GM18519 (cell line): ENCODE data around the gene FOXK2.
"Not testable (repeated sequence)": the region's sequence is repeated elsewhere in the genome, so short reads cannot be mapped to it uniquely, and the experiment has no call there.

Source experiments
- ATAC-seq: cut with Tn5 transposase; IDR thresholded peaks from one replicate; pipeline ENCODE4 v1.9.1; 2021; ENCODE audit warnings: mild to moderate bottlenecking, moderate library complexity; ENCODE audit not compliant: unreplicated experiment, low FRiP score

Gene FOXK2

DNA sequence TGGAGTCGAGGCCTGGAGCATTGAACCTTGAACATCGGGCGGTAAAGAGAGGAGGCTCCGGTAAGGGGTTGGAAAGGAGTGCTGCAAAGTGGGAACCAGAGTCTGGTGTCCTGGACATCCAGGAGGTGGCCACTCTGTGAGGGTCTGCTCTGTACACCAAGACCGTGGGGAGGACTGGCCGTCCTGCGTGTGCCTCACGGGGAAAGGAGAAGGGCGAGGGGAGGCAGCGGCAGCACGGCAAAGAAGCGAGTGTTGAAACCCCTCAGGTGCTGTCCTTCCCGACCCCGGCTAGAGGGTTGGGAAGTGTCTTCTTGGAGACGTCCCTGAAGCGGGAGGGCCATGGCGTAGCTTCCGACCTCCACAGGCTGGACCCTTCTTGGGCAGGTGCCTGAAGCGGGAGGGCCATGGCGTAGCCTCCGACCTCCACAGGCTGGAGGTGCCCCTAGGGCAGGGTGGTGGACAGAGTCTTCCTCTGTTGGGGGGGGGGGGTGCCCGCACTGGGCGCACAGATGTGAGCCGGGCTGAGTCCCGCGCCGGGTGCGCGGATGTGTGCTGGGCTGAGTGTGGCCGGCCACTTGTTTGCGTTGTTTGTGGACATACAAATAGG lies 42.0 kb downstream of the FOXK2 start:
- no peak for ATAC-seq

DNA sequence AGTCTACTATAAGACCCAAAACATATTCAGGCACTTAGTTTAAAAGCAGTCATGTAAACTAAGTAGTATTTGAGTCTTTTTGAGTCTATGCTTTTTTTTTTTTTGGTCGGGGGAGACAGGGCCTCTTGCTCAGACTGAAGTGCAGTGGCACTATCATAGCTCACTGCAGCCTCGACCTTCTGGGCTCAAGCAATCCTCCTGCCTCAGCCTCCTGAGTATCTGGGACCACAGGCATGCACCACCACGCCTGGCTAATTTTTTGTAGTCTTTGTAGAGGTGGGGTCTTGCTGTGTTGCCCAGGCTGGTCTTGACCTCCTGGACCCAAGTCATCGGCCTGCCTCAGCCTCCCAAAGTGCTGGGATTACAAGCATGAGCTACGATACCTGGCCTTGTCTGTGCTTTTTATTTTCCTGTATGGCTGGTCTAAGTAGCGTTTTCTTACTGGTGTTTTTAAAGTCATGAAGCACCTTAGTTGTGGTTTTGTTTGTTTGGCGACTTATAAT lies 43.2 kb downstream of the FOXK2 start:
- ATAC-seq: not testable (repeated sequence)

DNA sequence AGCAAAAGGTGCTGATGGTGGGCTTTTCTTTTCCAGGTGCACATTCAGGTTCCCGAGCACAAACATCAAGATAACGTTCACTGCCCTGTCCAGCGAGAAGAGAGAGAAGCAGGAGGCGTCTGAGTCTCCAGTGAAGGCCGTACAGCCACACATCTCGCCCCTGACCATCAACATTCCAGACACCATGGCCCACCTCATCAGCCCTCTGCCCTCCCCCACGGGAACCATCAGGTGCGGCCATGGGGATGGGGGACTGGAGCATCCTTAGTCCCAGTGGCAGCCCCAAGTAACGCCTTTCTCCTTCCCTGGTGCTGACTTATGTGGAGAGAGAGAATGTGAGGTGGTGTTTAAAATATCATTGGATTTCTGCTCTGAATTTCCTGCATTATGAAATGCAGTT lies 43.8 kb downstream of the FOXK2 start:
- ATAC-seq: no peak

DNA sequence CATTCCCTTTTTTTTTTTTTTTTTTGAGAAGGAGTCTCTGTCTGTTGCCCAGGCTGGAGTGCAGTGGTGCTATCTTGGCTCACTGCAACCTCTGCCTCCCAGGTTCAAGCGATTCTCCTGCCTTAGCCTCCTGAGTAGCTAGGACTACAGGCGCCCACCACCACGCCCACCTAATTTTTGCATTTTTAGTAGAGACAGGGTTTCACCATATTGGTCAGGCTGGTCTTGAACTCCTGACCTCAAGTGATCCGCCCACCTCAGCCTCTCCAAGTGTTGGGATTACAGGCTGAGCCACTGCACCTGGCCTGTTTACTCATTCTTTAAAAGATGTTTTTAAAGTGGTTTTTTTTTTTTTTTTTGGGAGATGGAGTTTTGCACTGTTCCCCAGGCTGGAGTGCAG lies 44.2 kb downstream of the FOXK2 start:
- ATAC-seq: not testable (repeated sequence)

DNA sequence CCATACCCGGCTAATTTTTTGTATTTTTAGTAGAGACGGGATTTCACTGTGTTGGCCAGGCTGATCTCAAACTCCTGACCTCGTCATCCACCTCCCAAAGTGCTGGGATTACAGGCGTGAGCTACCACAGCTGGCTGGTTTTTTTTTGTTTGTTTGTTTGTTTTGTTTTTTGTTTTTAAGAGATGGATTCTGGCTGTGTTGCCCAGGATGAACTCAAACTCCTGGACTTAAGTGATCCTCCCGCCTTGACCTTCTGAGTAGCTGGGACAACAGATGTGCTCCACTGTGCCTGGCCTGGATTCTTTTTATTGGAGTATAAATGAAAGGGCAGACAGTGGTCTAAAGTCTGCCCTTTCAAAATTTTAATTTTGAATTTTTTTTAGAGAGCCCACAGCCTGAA lies 44.7 kb downstream of the FOXK2 start:
- no peak for ATAC-seq

DNA sequence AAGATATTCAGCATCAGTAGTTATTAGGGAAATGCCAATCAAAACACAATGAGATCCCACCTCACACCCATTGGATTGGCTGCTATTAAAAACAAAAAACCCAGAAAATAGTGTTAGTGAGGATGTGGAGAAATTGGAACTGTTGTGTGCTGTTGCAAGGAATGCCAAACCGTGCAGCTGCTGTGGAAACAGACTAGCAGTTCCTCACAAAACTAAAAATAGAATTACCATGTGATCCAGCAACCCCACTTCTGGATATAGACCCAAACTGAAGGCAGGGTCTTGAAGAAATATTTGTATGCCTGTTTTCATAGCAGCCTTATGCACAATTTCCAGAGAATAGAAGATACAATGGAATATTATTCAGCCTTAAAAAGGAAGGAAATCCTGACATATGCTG lies 46.0 kb downstream of the FOXK2 start:
- no peak for ATAC-seq

DNA sequence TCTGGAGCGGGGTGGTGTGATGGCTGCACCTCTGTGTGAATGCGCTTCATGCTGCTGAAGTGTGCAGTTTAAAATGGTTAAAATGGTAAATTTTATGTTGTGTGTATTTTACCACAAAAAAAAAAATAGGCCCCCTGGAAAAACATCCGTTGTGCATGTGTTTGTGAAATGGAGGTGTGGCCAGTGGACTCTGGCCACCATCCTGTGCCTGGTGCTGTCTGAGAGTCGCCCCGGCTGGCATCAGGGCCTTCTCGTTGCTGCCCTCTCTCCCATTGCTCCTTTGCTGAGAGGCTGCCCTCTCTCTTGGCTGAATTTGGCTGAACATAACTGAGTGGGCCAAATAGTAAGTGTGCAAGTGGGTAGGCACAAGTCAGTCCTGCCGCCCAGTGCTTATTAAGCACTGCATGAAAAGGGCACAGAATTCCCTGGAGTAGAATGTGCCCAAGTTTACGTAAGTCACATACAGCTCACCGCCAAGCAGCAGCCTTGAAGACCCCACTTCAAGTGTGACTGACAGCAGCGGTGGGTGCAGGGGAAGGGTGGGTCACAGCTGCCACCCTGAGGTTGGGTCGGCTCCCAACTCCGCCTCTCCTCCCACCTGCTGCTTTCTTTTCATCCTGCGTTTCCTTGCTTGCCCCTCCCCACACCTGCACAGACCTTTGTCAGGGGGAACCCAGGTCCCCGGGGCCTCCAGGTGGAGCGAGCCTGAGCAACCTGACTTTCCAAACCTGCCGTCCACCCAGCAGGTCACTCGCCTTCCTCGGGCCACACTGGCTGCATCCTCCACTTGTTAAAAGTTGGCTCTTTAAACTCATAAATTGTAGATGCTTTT lies 46.8 kb downstream of the FOXK2 start:
- ATAC-seq: no peak

DNA sequence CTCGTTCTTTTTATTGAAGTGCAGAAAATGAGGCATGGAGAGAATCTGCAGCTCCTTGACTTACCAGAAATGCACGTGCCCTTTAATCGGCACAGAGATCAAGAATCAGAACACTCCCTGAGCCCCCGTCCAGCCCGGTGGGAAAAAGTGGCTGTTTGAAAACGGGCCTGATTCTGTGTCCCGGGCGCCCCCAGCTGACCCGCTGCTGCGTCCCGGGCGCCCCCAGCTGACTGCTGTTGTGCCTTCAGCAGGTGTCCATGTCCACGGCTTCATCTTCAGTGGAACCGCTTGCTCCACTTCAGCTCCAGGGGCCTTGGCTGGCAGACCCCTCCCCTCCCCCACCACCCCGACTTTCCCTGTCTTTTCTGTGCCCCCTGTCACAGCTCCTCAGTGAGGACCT lies 47.8 kb downstream of the FOXK2 start:
- no peak for ATAC-seq

DNA sequence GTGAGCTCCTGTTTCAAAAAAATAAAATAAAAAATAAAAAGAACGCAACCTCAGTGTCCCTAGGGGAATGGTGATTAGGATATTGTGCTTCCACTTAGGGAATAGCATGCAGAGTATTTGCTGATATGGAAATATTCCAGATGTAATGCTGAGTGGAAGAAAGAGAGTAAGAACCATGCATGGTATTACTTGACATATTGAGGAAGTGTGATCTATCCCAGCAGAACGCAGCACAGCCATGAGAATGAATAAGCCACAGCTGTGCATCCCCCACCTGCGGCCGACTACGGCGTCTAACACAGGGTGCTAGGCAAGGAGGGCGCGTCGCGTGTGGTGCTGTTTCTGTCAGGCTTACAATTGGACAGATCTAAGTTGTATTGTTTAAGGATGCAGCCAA lies 49.5 kb downstream of the FOXK2 start:
- no peak for ATAC-seq

DNA sequence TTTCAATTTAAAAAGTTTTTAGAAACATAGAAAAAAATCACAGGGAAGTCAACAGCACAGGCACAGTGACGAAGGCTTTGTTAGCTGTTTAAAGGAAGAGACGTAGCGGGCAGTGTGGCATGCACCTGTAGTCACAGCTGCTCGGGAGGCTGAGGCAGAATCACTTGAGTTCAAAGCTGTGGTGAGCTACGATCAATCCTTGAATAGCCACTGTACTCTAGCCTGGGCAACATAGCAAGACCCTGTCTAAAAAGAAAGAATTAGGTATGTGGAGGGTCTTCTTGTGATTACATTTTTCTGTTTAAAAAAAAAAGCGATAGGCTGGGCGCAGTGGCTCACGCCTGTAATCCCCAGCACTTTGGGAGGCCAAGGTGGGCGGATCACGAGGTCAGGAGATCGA lies 50.1 kb downstream of the FOXK2 start:
- no peak for ATAC-seq

DNA sequence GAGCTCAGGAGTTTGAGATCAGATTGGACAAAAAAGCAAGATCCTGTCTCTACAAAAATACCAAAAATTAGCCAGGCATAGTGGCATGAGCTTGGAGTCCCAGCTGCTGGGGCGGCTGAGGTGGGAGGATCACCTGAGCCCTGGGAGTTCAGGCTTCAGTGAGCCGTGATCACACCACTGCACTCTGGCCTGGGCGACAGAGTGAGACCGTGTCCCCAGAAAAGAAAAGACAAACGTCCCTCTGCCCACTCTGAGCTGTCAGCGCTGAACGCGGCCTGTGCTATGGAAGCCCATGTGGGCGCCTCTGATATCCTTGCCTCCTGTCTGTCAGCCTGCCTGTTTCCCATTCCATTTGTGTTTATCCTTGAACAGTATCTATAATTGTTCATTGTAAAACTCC lies 50.7 kb downstream of the FOXK2 start:
- ATAC-seq: no peak

DNA sequence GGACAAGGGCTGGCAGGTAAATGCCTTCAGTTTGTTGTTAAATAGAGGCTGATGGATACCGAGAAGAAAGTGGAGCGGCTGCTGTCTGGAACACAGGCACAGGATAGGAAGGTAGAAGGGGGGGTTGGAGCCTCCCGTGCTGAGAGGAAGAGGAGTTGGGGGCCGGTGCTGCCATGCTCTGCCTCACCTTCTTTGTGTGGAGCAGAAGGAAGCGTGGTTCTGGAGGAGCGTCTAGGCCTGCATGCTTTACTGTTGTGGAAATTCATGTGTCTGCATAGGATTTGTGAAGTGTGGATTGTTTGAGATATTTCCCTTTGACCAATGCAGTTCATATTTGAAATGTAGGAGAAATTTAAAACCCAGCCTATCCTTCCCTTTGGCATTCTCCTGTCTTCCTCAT lies 52.3 kb downstream of the FOXK2 start:
- ATAC-seq: no peak

DNA sequence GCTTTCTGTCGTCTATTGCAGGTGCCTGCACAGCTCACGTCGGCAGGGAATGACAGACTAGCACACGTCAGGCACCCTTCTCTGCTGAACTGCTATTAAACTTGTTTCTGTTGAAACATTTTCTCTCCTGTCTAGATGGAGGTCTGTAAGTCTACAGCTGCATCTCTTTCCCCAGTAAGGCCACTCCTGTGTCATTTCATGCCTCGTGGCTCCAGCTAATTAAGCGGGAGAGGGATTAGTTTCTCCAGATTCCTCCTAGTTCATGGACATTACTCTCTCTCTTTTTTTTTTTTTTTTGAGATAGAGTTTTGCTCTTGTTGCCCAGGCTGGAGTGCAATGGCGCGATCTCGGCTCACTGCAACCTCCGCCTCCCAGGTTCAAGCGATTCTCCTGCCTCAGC lies 54.5 kb downstream of the FOXK2 start:
- no peak for ATAC-seq

DNA sequence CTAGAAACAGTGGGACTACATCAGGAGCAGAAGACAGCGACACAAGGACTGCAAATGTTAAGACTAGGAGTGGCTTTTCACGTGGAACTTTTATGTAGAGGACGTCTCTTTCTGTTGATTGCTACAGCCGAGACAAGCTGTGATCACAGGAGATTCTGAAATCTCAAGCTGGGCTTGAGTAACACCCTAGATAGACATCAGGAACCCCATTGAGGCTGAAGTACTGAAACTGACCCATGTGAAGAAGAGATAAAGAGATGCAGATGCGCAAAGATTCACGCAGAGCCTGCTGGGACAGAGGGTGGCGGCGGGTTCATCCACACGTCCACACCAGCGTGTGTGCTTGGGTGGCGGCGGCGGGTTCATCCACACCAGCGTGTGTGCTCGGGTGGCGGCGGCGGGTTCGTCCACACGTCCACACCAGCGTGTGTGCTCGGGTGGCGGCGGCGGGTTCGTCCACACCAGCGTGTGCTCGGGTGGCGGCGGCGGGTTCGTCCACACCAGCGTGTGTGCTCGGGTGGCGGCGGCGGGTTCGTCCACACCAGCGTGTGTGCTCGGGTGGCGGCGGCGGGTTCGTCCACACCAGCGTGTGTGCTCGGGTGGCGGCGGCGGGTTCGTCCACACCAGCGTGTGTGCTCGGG lies 56.2 kb downstream of the FOXK2 start:
- ATAC-seq: not testable (repeated sequence)

DNA sequence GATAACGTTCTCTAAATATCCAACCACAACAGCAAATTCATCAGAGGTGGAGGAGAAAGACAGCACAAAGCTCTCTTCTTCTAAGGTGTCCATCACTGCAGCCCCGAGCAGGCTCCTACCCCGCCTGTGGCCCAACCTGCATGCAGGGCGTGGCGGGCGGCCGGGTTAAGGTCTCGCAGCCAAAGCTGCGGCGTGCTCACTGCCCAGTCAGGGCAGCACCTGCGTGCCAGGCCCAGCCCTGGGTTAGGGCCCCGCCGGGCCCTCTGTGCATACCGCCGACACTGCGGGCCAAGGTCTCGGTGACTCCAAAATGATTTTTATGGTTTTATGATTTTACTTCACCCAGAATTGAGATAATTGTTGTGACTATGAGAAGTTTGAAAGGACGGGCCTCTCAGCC lies 57.8 kb downstream of the FOXK2 start:
- no peak for ATAC-seq

DNA sequence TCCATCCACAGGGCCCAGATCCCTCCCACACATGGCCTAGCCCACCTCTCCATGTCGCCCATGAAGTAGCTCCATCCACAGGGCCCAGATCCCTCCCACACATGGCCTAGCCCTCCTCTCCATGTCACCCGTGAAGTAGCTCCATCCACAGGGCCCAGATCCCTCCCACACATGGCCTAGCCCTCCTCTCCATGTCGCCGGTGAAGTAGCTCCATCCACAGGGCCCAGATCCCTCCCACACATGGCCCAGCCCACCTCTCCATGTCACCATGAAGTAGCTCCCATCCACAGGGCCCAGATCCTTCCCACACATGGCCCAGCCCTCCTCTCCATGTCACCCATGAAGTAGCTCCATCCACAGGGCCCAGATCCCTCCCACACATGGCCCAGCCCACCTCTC lies 60.4 kb downstream of the FOXK2 start:
- not testable (repeated sequence) for ATAC-seq

DNA sequence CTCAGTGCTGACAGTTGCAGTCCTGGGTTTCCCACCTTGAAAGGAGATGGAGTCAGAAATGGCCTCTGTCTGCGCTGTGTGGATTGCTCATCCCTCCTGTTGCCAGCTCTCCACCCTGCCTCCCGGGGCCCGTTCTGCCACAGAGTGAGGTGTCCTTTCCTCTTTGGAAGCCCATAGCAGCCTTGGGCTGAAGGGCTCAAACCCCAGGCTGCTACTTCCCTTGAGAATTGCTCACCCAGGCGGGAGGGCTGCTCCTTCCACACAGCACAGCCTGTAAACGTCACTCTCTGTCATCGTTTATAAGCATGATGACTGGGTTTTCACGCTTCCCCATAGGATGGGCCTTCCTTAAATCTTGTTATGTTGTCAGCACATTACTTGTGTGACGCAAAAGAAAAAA lies 62.7 kb downstream of the FOXK2 start:
- no peak for ATAC-seq

DNA sequence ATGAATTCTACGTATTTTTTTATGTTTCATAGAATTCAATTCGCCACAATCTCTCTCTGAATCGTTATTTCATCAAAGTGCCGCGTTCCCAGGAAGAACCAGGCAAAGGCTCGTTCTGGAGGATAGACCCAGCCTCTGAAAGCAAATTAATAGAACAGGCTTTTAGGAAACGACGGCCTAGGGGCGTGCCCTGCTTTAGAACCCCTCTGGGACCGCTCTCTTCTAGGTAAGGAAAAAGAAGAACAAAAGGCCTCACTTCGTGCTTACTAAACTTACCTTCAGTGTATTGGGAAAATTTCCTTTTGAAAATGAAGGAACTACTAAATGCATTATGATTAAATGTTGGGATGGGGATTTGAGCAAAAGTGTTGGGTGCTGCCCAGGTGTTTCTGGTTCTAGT lies 63.2 kb downstream of the FOXK2 start:
- ATAC-seq: no peak

DNA sequence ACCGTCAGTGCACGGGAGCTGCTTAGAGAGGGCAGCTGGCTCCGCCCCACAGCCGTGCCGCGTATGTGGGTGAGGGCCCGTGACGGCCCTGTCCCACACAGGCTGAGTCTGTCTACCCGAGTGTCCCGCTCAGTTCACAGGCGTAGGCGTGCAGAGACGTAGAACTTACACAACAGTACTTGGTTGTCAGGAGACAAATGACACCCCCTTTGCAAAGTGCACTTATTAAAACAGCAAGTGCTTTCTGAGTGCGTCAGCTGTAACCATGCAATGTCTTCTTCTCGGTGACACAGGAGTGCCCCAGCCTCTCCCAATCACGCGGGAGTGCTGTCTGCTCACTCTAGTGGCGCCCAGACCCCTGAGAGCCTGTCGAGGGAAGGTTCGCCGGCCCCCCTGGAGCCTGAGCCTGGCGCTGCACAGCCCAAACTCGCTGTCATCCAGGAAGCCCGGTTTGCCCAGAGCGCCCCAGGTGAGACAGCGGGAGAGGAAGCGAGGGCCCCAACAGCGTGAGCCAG lies 64.2 kb downstream of the FOXK2 start:
- ATAC-seq: no peak

DNA sequence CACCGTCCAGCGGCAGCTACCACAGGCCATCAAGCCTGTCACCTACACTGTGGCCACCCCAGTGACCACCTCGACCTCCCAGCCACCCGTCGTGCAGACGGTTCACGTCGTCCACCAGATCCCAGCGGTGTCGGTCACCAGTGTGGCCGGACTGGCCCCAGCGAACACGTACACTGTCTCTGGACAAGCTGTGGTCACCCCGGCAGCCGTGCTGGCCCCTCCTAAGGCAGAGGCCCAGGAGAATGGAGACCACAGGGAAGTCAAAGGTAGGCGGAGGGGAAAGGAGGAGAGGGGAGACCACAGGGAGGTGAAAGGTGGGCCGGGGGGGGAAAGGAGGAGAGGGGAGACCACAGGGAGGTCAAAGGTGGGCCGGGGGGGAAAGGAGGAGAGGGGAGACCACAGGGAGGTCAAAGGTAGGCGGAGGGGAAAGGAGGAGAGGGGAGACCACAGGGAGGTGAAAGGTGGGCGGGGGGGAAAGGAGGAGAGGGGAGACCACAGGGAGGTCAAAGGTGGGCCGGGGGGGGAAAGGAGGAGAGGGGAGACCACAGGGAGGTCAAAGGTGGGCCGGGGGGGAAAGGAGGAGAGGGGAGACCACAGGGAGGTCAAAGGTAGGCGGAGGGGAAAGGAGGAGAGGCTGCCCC lies 66.5 kb downstream of the FOXK2 start:
- not testable (repeated sequence) for ATAC-seq
